Measurements from ENCODE around the gene GTF2H4.

- TF ChIP-seq ZNF274 (IDR thresholded peaks at IDR 0.05; ENCODE audit: low read depth, low read length) (no peak), SUZ12 (IDR thresholded peaks at IDR 0.05; ENCODE audit: extremely low read depth, insufficient read depth, insufficient read length) (no peak), YY1 (IDR thresholded peaks at IDR 0.05; ENCODE audit: insufficient read depth, insufficient read length) (no peak)
These were observed 693 bp downstream of the GTF2H4 start for GRCh38 chr6:30908700-30909099.
